RPMI8226 (cell line): ENCODE data around the gene MUC4.
"Not testable (repeated sequence)": the region's sequence is repeated elsewhere in the genome, so short reads cannot be mapped to it uniquely, and the experiment has no call there.

Experiments used
- DNase-seq: peaks from one replicate; pipeline ENCODE4 v3.0.0-alpha.2; 2015

MUC4 gene

DNA sequence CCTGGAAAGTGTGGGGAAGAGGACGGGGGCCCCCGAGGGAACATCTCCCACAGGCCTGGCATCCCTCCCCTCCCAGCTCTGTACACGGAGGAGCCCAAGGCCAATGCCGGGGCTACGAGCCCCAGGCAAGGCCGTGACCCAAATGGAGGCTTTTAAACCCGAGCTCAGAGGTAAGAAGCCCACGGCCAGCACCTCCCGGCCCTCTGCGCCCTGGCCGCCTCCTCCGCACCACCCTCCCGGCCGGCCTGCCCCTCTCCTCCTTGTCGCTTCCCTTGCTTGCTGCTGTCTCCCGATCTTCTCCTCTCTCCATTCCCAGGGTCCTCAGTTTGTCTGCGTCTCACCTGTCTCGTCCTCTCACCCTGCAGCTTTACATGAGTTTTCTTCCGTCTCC, 1.3 kb downstream of the MUC4 start:
- no peak for DNase-seq

DNA sequence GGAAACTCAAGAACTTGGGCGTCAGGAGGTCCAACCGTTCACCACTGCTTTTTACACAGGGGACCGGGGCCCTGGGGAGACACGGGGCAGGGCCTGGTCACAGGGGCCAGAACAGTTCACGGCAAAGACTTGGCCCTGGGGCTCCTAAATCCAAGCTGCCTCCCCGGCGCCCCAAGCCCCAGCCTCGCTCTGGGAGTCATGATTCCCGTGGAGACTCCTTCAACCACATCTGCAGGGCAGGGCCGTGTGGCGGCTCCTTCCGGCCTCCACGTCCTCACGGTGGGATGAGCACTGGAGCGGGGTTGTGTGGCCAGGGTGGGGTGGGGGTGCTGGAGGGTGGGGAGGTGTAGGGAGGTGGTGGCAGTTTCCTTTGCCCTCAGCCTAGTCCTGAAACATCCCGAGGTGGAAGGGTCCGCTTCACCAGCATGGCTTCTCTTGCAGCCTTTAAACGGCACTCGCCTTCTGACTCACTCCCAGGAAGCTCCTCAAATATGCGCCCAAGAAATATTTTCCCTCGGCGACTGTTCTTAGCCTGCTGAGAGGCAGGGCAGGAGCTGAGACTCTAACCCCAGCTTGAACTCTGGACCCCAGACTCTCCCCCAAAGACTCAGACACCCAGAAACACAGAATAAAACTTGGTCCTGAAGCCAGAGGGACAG, 1.8 kb downstream of the MUC4 start:
- no peak for DNase-seq

GRCh38 chr3:195809291-195809785, 2.4 kb downstream of the MUC4 start:
- peak; percentile 2 for DNase-seq

GRCh38 chr3:195808741-195809290, 2.9 kb downstream of the MUC4 start:
- DNase-seq: peak; percentile 2

DNA sequence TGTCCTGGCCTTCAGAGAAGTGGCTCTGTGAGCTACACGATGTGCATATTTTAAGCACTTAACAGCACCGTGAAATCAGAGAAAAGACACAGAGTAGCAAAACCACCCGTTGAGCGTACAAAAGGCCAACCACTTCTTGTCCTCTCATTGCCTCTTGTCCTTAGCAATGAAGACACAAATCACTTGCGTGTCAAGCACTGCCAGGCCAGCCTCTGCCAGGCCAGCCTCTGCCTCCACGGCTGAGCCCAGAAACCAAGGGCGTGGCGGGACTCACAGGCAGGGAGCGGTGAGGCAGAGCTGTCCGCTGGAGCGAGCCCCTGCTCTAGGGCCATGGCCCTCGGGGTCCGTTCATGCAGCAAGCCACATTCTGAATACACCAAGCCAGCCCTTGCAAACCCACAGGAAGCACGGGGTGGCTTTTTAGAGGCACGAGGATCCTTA, 4.0 kb downstream of the MUC4 start:
- no peak for DNase-seq

GRCh38 chr3:195806916-195807231, 4.9 kb downstream of the MUC4 start:
- DNase-seq: no peak

- DNase-seq: peak; percentile 60
These were observed 5.4 kb downstream of the MUC4 start for GRCh38 chr3:195806211-195806915.

- not testable (repeated sequence) for DNase-seq
These were observed 6.1 kb downstream of the MUC4 start for GRCh38 chr3:195805588-195805987.

GRCh38 chr3:195805181-195805580, 6.5 kb downstream of the MUC4 start:
- no peak for DNase-seq

DNA sequence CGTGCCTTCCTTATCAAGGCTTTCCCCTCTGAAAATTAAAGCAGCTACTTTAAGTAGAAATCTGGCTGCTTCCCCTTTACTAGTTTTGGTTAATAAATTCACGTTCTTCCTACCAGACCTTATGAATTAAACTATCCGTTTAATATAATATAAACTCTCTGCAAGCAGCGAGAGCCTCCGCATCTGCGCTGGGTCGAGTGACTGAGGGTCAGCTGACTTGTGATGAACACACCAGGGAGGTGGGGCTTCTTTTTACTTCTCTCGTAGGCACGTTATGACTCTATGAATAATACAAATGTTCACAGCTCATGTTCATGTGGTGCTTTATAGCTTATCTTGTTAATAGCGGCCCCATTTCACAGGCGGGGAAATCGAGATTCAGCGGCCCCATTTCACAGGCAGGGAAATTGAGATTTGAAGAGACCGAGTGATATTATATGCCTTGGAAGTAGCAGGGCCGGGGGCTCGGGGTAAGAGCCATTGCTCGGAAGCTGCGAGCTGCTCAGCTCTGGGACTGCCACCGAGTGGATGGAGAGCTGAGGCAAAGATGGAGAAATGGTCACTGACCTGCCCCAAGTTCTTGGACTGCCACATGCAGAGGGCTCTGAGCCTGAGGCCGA, 8.3 kb downstream of the MUC4 start:
- DNase-seq: peak; percentile 1

GRCh38 chr3:195802795-195803194, 8.9 kb downstream of the MUC4 start:
- DNase-seq: peak; percentile 2

DNA sequence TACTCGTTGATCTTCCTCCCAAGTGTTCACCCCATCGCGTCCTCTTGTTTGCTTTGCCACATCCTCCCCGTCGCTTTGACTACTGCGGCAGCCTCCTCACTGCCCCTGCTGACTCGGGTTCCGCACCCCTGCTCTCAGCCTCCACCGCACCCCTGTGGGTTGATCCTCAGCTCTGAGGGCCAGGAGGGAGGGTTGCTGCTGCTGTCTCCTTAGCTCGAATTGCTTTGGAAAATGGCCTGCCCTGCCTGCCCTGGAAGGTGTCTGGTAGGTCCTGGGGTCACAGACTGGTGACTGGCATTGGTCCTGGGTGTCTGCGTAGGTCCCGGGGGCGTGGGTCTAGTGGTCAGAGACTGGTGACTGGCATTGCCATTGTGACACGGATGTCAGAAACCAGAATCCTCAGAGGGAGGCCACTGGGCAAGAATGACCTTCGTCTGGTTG, 9.4 kb downstream of the MUC4 start:
- peak; percentile 22 for DNase-seq

DNA sequence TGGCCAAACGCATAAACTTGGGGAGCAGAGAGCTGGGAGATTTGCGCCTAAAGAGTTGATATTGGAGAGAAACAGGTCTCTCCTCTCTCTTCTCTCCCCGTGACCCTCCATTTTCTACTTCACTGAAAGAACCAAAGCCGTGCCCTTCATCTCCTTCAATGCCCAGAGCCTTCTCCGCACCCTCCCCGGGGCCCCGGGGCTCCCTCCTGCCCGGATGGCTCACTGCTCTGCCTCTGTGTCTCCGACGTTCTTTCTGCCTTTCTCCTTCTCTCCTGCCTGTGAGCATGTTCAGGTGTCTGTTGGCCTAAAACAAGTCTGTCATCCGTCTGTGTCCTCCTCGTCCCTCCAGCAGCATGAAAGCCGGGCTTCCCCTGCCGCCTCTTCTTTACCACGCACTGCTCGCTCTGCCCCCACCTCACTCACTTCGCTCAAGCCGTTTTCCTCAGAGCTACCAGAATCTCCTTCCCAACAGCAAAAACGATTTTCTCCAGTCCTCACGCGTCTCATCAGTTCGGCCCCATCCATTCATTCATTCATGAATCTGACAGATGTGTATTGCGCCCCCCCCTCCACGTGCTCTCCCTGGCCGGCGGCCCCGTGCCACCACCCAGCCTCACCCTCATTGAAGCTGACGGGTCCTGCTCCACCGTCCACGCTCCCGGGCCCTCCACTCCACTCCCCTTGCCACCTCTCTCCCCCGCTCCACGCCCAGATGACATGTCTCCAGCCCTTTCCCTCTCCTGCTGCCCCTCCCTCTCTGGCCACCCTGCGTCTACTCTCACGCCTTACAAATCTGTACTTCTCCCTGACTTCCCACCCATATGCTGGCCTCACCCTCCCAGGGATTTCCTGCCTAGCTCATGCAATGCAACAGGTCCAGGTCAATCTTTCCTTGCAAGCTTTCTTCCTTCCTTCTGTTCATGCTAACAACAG, 10.2 kb downstream of the MUC4 start:
- DNase-seq: peak; percentile 3

DNA sequence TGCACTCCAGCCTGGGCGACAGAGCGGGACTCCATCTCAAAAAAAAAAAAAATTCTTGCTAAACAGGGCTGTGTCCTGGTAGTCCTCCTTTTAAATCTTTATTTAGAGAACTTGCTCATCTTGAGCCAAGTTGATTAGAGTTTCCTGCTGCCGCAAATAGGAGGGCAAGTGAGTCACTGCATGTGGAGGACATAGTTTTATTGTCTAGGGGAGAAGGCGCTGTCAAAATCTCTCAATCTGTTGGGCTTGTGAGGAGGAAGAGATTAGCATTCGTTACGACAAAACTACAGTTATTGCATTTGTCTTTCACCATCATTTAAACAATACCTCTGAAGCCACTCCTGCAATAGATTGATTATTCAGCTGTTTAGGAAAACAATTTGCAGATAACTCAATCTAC, 11.5 kb downstream of the MUC4 start:
- DNase-seq: no peak

DNA sequence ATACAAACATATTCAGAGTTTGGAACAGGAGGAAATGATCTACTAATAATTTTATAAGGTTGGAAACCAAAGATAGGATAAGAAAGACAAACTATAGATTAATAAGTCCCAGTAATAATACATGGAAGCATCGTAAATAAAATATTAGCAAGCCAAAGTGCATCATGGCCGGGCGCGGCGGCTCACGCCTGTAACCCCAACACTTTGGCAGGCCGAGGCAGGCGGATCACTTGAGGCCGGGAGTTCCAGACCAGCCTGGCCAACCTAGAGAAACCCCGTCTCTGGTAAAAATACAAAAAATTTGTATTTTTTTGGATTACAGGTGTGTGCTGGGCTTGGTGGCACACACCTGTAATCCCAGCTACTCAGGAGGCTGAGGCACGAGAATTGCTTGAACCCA, 14.9 kb downstream of the MUC4 start:
- no peak for DNase-seq

DNA sequence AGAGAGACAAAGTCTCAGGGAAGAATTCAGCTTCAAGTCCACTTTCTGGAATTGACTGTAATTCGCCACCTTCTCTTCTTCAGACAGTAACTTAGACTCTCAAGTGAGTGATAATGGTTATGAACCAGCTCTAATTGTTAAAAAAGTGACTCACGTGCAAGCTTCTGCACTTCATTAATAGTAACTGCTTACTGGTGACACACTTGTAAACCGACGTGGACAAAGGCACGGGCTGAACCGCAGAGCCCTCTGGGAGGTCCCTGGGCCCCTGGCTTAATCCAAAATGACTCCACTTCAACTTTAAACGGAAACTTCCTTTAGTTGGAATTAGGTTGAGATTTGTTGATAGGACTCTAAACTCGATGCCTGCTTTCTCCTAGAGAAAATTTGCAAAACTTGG, 17.0 kb downstream of the MUC4 start:
- no peak for DNase-seq

DNA sequence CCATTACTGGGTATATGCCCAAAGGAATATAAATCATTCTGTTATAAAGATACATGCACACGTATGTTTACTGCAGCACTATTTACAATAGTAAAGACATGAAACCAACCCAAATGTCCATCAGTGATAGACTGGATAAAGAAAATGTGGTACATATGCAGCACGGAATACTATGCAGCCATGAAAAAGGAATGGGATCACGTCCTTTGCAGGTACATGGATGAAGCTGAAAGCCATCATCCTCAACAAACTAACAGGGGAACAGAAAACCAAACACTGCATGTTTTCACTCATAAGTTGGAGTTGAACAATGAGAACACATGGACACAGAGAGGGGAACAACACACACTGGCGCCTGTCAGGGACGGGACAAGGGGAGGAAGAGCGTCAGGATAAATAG, 19.1 kb downstream of the MUC4 start:
- not testable (repeated sequence) for DNase-seq

GRCh38 chr3:195790901-195791300, 20.8 kb downstream of the MUC4 start:
- peak; percentile 56 for DNase-seq

- DNase-seq: no peak
These were observed 22.8 kb downstream of the MUC4 start for GRCh38 chr3:195788711-195789581.

- not testable (repeated sequence) for DNase-seq
These were observed 25.8 kb downstream of the MUC4 start for GRCh38 chr3:195785781-195786405.

DNA sequence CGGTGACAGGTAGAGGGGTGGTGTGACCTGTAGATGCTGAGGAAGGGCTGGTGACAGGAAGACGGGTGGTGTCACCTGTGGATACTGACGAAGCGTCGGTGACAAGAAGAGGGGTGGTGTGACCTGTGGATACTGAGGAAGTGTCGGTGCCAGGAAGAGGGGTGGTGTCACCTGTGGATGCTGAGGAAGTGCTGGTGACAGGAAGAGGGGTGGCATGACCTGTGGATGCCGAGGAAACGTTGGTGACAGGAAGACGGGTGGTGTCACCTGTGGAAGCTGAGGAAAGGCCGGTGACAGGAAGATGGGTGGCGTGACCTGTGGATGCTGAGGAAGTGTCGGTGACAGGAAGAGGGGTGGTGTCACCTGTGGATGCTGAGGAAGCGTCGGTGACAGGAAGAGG, 27.7 kb downstream of the MUC4 start:
- DNase-seq: not testable (repeated sequence)
